Activated CD4-positive, alpha-beta T cell treated with anti-CD3 and anti-CD28 coated beads, Interleukin-2, amount 10 ng/mL, durations not matched to agents 24 days and 14 days (primary cell): Measurements from ENCODE around the gene CPEB3. TPM values are rescaled to one million over a fixed set of nuclear protein-coding genes. Genes with fewer than 3 reads are reported as not detected.
"Not testable (repeated sequence)": the region's sequence is repeated elsewhere in the genome, so short reads cannot be mapped to it uniquely, and the experiment has no call there.

ENCODE experiments used
- DNase-seq: peaks from one replicate; pipeline ENCODE4 v3.0.0; 2022
- H3K27ac Mint-ChIP-seq: one replicate; pipeline ENCODE4 v1.8.0; 2022; ENCODE audit warnings: mild to moderate bottlenecking, mixed read lengths
- H3K27me3 Mint-ChIP-seq: one replicate; pipeline ENCODE4 v1.8.0; 2022; ENCODE audit warnings: mixed read lengths
- H3K36me3 Mint-ChIP-seq: one replicate; pipeline ENCODE4 v1.8.0; 2022; ENCODE audit warnings: low read depth, mild to moderate bottlenecking, mixed read lengths
- H3K4me1 Mint-ChIP-seq: one replicate; pipeline ENCODE4 v1.8.0; 2021; ENCODE audit warnings: mixed read lengths
- H3K4me3 Mint-ChIP-seq: one replicate; pipeline ENCODE4 v1.8.0; 2022; ENCODE audit warnings: mild to moderate bottlenecking, moderate library complexity, mixed read lengths
- H3K9me3 Mint-ChIP-seq: one replicate; pipeline ENCODE4 v1.8.0; 2021; ENCODE audit warnings: mixed read lengths
- intact Hi-C: fragments of 100-400 bp; cut with micrococcal nuclease; formaldehyde crosslinking; loops from one replicate; pipeline ENCODE4 v1.15.1; 2023
- total RNA-seq: library from RNA; stranded (reverse); gene quantifications from 2 replicates; pipeline ENCODE4 v1.2.3, GENCODE V29; 2022

CPEB3 gene
- 2.2 and 2.5 TPM in 2 replicates for total RNA-seq

DNA sequence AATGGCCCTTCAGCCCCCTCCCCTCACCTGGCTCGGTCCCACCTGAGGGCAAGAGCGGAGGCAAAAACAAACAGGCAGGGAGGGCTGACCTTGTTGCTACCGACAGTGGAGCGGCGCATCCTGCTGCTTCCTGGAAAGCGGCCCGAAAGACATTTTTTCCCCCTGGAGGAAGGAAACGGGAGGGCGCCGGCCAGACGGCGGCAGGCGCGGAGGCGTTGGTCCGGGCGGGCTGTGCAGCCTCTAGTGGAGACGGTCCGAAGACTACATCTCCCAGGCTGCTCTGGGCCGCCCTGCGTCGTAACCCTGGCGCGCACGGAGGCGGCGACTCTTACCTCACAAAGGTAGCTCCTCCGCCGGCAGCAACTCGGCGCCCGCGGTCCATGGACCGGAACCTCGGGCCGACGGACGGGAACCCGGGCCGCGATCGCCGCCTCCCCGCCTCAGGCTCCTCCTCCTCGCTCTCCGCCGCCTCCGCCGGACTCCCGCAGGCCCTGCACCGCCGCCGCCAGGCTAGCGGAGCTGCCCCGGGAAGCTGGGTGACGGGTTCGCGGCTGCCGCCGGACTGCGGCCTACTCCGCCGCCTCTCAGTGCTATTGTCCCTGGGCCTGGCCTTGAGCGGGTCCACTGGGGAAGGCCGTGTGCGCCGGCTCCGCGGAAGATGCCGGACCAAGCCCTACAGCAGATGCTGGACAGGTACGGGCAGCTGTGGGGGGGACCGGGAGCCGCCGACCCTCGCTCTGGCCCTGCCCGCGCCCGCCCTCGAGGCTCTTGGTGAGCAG, at the start of gene CPEB3, which contains the start of gene MARCHF5:
Gene CPEB3, minus strand, starts transcription at position 242 of the 779 bp plus-strand sequence. CDS start 50,728 bp downstream, outside the sequence.
Gene MARCHF5, plus strand, starts transcription at position 331 of the 779 bp plus-strand sequence. Its CDS starts 328 bp downstream, at position 659.
- peaks cover 22% of the 10 kb centered on the region for H3K4me1 Mint-ChIP-seq
- peaks cover 10% of the 10 kb centered on the region for H3K36me3 Mint-ChIP-seq
- peak within 1 kb of the TSS; percentile 93 for H3K4me3 Mint-ChIP-seq
- H3K27me3 Mint-ChIP-seq: no peaks in the 10 kb centered on the region
- intact Hi-C loops: loop anchor here (1.0 to 10.0 kb wide), 7 partner anchors 51 to 494 kb away; partner anchors contain the start of genes BTAF1 and IDE
- peak within 1 kb of the TSS; percentile 85 for H3K27ac Mint-ChIP-seq
- peak; percentile 98 for DNase-seq
- H3K9me3 Mint-ChIP-seq: no peaks in the 10 kb centered on the region

GRCh38 chr10:92329927-92330326, 39.0 kb upstream of the CPEB3 start:
- H3K9me3 Mint-ChIP-seq, H3K4me3 Mint-ChIP-seq, H3K36me3 Mint-ChIP-seq, H3K27me3 Mint-ChIP-seq, H3K4me1 Mint-ChIP-seq, DNase-seq, H3K27ac Mint-ChIP-seq, intact Hi-C loops: not testable (repeated sequence)

GRCh38 chr10:92328993-92329392, 38.1 kb upstream of the CPEB3 start:
- no peaks in the 10 kb centered on the region for H3K9me3 Mint-ChIP-seq
- no peak overlapping the region for H3K27ac Mint-ChIP-seq
- H3K4me1 Mint-ChIP-seq: peaks cover 4% of the 10 kb centered on the region
- intact Hi-C loops: no loop called here
- H3K27me3 Mint-ChIP-seq: no peaks in the 10 kb centered on the region
- H3K36me3 Mint-ChIP-seq: peaks cover 6% of the 10 kb centered on the region
- H3K4me3 Mint-ChIP-seq: no peak overlapping the region
- DNase-seq: no peak

DNA sequence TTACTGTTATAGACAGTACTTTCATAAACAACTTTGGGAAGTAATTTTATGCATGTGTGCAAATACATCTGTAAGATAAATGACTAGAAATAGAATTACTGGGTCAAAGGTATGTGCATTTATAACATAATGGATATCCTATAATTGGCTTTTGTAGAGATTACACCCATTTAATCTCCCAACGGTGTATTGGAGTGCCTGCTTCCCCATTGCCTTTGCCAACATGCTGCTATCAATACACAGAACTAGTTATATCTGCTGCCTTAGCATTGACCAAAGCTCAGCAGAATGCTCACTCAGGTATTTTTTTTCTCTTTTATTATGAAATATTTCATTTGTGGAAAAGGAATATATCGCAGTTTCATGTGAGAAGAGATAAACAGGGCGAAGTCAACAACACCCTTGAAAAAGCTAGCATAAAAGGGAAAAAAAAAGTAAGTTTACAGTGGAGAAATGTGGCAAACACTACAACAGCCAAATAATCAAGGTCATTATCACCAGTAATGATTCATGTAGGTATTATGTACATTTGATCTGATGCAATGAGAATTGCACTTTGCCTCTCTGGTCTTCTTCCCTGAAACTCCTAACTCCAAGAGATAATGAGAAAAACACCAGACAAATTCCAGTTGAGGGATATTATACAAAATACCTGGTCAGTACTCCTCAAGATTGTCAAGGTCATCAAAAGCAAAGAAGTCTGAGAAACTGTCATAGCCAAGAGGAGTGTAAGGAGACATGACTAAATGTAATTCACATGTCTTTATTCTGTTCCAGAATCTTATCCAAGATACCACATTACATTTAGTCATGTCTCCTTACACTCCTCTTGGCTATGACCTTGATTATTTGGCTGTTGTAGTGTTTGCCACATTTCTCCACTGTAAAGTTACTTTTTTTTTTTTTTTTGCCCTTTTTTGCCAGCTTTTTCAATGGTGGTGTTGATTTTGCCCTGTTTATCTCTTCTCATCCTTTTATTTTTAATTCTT, 36.9 kb upstream of the CPEB3 start:
- Mint-ChIP-seq H3K9me3 (no peaks in the 10 kb centered on the region), H3K27me3 (no peaks in the 10 kb centered on the region), H3K4me3 (no peak overlapping the region), H3K4me1 (peaks cover 4% of the 10 kb centered on the region), H3K36me3 (peaks cover 10% of the 10 kb centered on the region), H3K27ac (no peak overlapping the region)
- no peak for DNase-seq
- intact Hi-C loops: no loop called here

DNA sequence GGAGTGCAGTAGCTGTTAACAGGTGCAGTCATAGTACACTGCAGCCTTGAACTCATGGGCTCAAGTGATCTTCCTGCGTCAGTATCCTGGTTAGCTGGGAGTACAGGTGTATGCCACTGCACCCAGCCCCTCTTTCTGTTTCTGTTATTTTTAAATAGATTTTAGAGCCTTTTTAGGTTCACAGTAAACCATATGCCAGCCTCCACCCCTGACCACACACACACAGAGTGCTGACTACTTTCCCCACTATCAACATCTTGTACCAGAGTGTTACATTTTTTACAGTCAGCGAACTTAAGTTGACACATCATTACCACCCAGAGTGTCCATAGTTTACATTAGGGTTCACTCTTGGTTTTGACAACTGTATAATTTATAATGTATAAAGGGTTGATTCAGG, 32.2 kb upstream of the CPEB3 start:
- Mint-ChIP-seq H3K27ac (no peak overlapping the region), H3K9me3 (no peaks in the 10 kb centered on the region), H3K4me3 (no peak overlapping the region), H3K27me3 (no peaks in the 10 kb centered on the region), H3K4me1 (no peaks in the 10 kb centered on the region), H3K36me3 (peaks cover 20% of the 10 kb centered on the region)
- DNase-seq: no peak
- intact Hi-C loops: no loop called here

GRCh38 chr10:92316610-92317009, 25.7 kb upstream of the CPEB3 start:
- H3K4me1 Mint-ChIP-seq: no peaks in the 10 kb centered on the region
- no peaks in the 10 kb centered on the region for H3K27me3 Mint-ChIP-seq
- no peak for DNase-seq
- no peak overlapping the region for H3K27ac Mint-ChIP-seq
- no peaks in the 10 kb centered on the region for H3K9me3 Mint-ChIP-seq
- no peak overlapping the region for H3K4me3 Mint-ChIP-seq
- intact Hi-C loops: no loop called here
- H3K36me3 Mint-ChIP-seq: peaks cover 36% of the 10 kb centered on the region

DNA sequence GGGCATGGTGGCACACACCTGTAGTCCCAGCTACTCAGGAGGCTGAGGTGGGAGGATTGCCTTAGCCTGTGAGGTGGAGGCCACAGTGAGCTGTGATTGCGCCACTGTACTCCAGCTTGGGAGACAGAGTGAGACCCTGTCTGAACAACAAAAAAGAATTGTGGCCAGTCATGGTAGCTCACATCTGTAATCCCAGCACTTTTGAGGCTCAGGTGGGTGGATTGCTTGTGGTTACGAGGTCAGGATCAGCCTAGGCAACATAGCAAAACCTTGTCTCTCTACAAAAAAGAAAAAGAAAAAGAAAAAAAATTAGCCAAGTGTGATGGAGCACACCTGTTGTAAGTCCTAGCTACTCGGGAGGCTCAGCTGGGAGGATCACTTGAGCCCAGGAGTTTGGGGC, 22.9 kb upstream of the CPEB3 start:
- H3K36me3 Mint-ChIP-seq: peaks cover 37% of the 10 kb centered on the region
- no peaks in the 10 kb centered on the region for H3K4me1 Mint-ChIP-seq
- H3K4me3 Mint-ChIP-seq: no peak overlapping the region
- no peaks in the 10 kb centered on the region for H3K27me3 Mint-ChIP-seq
- no peak for DNase-seq
- no peaks in the 10 kb centered on the region for H3K9me3 Mint-ChIP-seq
- intact Hi-C loops: no loop called here
- H3K27ac Mint-ChIP-seq: no peak overlapping the region

GRCh38 chr10:92309272-92309671, 18.4 kb upstream of the CPEB3 start:
- DNase-seq: no peak
- no peaks in the 10 kb centered on the region for H3K9me3 Mint-ChIP-seq
- peaks cover 29% of the 10 kb centered on the region for H3K36me3 Mint-ChIP-seq
- H3K27me3 Mint-ChIP-seq: no peaks in the 10 kb centered on the region
- intact Hi-C loops: no loop called here
- H3K27ac Mint-ChIP-seq: no peak overlapping the region
- H3K4me1 Mint-ChIP-seq: peaks cover 2% of the 10 kb centered on the region
- no peak overlapping the region for H3K4me3 Mint-ChIP-seq

DNA sequence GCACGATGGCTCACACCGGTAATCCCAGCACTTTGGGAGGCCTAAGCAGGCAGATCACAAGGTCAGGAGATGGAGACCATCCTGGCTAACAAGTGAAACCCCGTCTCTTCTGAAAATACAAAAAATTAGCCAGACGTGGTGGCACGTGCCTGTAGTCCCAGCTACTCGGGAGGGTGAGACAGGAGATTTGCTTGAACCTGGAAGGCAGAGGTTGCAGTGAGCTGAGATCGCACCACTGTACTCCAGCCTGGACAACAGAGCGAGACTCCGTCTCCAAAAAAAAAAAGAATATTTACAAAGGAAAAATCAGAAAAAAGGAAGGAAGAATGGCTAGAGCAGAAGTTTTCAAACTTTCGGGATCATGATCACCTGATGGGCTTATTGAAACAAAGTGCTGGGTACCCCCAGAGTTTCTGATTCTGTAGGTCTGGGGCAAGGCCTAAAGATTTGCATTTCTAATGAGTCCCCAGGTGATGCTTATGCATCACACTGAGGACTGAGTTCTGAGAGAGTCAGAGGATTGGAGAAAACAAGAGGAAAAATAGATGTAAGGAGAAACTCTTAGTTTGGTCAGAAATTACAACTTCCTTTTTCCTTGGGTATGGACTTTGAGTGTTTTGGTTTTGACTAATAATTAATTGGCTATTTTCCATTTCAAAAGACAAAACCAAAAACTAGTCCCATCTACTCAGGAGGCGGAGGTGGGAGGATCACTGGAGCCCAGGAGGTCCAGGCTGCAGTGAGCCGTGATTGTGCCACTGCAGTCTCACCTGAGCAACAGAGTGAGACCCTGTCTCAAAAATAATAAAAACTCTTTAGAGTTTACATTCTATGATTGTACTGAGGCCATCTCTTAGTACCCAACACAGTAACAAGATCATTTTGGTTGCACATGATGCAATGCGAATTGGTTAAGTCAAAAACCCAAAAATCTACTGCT, 14.5 kb upstream of the CPEB3 start:
- DNase-seq: no peak
- Mint-ChIP-seq H3K4me1 (peaks cover 15% of the 10 kb centered on the region), H3K4me3 (no peak overlapping the region), H3K27ac (no peak overlapping the region), H3K9me3 (no peaks in the 10 kb centered on the region), H3K36me3 (peaks cover 8% of the 10 kb centered on the region), H3K27me3 (no peaks in the 10 kb centered on the region)
- intact Hi-C loops: no loop called here

DNA sequence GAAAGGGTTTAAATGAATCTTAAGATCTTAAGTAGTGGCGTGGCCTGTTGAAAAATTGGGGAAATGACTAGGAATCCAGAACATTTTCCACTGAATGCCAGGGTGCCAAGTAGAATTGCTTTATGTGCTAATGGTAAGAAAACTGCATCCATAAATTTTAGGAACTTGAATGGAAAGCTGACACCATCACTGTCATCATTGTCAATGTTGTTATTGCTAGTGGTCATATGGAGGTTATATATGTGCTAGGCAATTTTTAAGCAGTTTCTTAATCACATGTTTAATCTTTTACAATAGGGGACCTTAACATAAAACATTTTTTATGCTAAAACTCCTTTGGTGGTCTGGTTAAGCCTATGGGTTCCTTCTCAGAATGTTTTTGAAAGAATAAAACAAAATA, 13.2 kb upstream of the CPEB3 start:
- Mint-ChIP-seq H3K4me1 (peaks cover 18% of the 10 kb centered on the region), H3K27ac (no peak overlapping the region)

GRCh38 chr10:92303096-92303495, 12.2 kb upstream of the CPEB3 start:
- H3K4me1 Mint-ChIP-seq: peaks cover 21% of the 10 kb centered on the region
- no peaks in the 10 kb centered on the region for H3K9me3 Mint-ChIP-seq
- peak overlapping the region; percentile 20 for H3K27ac Mint-ChIP-seq
- no peak for DNase-seq
- peaks cover 16% of the 10 kb centered on the region for H3K36me3 Mint-ChIP-seq
- no peaks in the 10 kb centered on the region for H3K27me3 Mint-ChIP-seq
- intact Hi-C loops: no loop called here
- peak overlapping the region; percentile 1 for H3K4me3 Mint-ChIP-seq

More for the DNA sequence above, 13.2 kb upstream of the CPEB3 start:
- no peak overlapping the region for H3K4me3 Mint-ChIP-seq
- H3K9me3 Mint-ChIP-seq: no peaks in the 10 kb centered on the region
- intact Hi-C loops: no loop called here
- DNase-seq: no peak
- peaks cover 14% of the 10 kb centered on the region for H3K36me3 Mint-ChIP-seq
- no peaks in the 10 kb centered on the region for H3K27me3 Mint-ChIP-seq

GRCh38 chr10:92298487-92298886, 7.6 kb upstream of the CPEB3 start:
- intact Hi-C loops: loop anchor here (10.0 kb wide), 1 partner anchor 374 kb away; the partner anchor contains the start of gene BTAF1
- no peak overlapping the region for H3K27ac Mint-ChIP-seq
- no peaks in the 10 kb centered on the region for H3K27me3 Mint-ChIP-seq

More at GRCh38 chr10:92298487-92298886, 7.6 kb upstream of the CPEB3 start:
- no peak for DNase-seq
- peaks cover 23% of the 10 kb centered on the region for H3K36me3 Mint-ChIP-seq
- H3K4me1 Mint-ChIP-seq: peaks cover 25% of the 10 kb centered on the region
- no peaks in the 10 kb centered on the region for H3K9me3 Mint-ChIP-seq
- H3K4me3 Mint-ChIP-seq: no peak overlapping the region
